Measurements from ENCODE around the gene JMJD7.

JMJD7 gene

DNA sequence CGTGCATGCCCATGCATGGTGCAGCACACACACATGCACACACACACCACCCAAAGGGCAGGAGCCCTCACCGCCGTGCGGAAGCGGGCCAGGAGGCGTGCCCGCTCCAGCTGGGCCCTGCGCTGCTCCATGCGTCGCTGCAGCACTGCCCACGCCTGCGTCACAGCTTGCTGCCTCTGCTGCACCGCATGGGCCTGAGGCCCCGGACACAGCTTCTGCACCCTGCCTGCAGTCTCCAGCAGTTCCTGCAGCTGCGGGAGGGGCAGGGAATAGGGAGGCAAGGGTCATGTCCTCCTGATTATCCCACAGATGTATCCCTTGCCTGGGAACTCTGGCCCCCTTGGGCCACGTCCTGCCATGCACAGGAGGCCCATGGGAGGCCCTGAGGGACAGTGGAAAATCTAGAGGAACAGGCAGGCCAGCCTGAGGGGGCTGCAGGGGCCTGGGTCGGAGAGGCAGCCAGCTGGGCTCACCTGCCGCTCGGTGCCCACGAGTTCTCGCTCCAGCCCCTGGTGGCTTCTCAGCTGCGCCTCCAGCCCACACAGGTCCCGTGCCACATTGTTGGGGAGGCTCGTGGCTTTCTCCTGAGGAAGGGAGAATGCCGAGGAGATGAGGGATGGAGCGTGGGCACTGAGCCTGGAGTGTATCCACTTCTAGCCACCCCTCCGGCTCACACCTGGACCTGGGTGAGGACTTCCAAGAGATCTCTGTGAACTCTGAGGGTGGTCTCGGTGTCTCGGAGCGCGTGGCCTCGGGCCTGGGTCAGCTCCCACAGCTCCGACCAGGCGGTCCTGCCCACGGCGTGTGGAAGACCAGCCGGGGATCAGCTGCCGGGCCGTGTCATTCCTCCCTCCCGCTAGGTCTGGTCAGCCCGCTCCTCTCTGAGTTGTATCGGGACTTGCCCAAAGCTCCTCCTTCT lies 42.1 kb downstream of the JMJD7 start:
- DNase-seq, result no peak

DNA sequence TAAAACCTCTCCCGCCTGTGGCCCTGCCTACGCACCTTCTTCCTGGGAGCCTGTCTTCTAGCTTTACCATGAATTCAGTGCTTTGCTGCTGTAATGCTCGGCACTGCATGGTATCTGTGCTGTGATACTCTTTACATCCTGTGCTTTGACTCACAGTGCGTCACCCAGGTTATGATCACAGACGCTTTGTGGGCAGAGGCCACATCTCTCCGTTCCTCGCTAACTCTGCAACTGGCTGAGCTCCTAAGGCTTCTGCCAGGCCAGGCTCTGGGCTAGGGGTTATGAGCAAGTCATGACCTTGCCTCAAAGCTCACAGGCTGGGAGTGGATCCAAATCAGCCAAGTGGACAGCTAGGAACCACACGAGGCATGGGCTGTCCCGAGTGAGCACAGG lies 42.8 kb downstream of the JMJD7 start:
- DNase-seq, result no peak

DNA sequence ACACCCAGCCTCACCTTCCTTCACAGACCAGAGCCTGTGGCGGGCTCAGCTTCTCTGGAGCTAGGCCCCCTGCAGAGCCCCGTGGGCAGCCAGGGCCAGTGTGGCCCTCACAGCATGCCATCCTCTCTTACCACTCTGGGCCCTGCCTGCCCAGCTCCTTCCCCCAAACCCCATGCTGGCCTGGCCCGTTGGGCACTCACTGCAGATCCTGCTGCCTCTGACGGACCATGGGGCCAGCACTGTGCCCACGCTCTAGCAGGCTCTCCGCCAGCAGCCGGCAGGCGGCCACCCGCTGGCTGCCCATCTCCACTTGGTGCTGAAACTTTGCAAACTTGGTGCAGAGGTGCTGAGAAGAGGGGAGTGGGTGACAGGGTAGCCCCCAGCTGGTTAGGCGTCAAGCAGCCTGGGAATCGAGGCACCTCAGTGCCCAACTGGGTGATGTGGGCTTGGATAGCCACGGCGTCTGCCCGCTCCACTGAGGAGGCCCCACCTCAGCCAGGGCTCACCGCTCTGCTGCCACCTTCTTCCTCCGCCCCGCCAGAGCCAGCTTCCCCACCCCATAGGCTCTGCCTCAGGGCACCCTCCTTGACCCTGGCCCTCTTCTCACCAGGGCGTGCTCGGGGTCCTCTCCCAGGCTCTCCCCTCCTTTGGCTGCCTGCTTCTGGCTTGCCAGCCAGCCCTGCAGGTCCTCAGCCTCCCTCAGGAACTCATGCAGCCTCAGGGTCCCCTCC lies 43.4 kb downstream of the JMJD7 start:
- DNase-seq, result no peak

DNA sequence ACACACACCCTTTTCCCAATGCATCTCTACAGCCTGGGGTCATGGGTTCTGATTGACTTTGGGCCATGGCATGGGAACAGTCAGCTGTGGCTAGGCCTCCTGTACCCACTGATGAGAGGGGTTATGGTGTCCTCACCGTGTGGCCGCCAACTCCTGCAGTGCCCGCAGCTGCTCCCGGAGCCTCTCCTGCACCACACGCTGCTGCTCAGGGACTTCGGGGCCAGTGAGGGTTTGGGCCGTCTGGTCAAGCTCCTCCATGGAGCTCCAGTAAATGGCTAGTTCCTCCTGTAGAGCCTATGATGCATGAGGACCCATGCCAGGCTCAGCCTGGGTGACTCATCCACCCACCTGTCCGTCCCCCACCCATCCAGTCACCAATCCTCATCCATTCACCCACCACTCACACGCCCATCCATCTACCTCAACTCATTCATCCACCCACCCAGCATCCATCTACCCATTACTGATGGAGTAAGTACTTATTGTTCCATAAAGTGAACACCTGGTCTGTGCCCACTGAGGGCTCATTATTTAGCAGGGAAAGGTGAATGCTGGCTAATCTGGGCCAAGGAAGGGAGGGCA lies 44.4 kb downstream of the JMJD7 start:
- no peak for DNase-seq

DNA sequence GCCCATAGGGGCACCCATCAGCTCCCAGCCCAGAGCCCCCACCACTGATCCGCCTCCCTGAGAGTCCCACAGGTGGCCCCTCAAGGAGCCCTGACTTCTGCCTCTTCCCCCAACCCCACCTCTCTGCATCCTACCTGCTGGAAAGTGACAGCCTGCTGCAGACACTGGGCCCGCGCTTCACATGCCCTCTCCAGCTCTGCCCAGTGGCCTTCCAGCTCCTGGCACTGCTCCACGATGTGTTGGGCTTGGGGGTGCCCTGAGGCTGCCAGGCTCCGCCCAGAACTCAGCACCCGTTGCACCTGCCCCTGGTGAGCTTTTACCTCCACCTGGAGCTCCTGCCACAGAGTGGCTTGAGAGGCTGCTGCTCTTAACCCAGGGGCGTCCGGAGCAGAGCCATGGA lies 45.8 kb downstream of the JMJD7 start:
- no peak for DNase-seq

DNA sequence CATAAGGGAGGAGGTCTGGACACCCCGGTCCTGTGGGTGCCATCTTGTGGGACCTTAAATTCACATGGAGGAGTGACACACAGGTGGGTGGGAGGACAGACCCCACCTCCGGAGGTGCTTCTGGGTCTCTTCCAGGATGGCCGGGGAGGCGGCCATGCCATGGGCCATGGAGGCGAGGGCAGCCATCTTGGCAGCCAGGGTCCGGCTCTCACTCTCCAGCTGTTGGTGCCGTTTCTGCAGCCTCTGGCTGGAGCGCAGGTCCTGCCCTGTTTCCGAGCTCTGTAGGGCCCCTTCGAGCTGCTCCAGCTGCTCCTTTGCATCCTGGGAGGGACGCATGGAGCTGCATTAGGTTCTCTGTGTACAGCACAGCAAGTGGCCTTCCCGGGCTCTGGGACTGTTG lies 46.8 kb downstream of the JMJD7 start:
- DNase-seq, result no peak

DNA sequence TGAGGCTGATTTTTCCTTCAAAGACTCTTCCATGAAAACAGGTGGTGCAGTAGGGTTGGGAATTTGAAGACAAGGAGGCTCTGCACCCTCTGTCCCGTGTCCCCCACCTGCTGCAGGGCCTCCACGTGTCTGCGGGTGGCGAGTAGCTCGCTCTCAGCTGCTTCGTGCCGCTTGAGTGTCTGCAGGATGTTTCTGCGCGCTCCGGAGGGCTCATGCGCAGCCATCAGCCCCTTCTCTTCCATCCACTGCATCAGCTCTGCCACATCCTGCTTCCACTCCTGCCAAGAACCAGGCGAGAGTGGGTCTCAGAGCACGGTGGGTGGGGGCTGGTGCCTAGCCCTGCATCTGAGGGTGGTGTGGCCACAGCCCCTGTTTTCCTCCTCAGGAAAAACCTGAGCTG lies 48.1 kb downstream of the JMJD7 start:
- DNase-seq, result no peak

DNA sequence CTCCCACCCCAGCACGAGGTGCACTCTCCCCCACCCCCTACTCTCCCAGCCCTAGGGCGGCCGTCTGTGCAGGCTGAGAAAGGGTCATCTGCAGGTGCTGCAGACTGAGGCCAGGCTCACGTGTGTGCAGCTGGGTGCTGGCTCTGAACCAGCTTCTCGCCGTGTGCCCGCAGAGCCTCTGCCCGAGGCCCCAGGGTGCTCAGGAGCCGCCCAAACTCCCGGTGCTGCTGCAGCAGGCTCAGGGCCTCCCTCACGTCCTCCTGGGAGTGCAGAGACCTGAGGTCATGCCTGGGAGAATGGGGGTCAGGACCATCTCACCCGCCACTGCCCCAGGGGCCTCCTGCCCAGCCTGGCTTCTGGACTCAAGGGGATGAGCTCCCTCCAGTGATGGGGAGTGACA lies 48.8 kb downstream of the JMJD7 start:
- DNase-seq, result no peak

DNA sequence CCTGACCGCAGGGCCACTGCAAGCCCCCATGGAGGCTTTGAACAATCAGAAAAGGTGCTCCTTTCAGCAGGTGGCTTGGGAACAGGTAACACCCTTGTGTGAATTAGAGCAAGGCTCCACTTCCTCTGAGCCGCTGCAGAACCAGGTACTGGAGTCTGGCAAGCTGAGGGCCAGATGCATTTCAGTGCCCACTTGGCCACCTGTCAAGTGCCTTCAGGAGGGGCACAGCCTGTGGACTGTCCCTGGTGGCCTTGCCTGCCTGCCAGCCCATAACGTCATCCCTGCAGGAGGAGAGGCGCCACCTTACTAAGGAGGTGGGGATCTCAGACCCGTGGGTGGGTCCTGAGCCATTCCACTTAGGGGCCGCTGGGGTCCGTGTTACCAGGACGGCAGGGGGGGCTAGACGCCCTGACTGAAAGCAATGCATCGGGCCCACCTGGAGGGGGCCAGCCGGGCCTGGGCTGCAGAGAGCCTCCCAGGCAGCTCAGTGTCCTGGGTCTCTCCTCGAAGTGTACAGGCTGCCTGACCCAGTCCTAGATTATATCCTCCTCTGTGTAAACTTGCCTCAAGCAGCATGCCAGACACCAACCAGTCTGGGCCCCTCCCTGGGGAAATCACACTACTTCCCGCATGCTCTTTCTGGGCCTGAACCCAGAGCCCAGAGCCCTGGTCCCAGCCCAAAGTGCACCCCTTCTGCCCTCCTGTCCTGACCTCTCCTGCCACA lies 49.9 kb downstream of the JMJD7 start:
- DNase-seq, result no peak

DNA sequence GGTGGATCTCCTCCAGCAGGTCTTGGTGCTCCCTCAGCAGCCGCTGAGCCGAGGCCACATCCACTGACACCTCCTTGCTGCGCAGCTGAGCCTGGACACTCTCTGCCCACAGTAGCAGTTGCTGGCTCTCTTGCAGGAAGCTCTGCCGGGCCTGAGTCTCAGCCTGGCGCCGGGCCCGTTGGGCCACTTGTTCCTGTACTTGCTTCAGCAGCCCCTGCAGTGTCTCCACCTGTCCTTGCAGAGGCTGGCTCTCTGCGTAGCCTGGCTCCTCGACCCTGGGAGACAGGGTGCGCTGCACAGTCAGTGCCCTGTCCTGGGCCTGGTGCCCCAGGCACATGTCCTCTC lies 50.4 kb downstream of the JMJD7 start:
- no peak for DNase-seq

DNA sequence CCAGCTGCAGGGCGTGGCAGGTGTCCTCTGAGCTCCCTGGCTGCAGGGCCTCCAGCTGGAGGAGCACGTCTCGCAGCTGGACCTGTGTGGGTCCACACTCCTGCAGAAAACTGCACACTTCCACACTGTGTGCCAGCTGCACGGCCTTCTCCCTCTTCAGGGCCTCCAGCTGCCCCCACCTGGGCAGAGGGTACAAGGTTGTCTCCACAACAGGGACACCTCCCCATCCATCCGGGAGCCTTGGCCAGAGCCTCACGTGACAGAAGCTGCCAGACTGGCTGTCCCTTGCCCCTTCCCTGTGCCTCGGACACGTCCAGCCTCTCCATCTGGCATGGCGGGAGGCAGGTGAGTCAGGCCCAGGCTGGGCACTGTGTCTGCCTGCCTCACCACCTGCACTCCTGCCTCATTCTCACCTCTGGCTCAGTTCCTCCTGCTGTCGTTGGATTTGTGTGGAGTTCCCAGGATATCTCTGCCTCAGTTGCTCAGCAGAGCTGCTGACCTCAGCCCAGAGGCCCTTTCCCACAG lies 51.5 kb downstream of the JMJD7 start:
- no peak for DNase-seq

DNA sequence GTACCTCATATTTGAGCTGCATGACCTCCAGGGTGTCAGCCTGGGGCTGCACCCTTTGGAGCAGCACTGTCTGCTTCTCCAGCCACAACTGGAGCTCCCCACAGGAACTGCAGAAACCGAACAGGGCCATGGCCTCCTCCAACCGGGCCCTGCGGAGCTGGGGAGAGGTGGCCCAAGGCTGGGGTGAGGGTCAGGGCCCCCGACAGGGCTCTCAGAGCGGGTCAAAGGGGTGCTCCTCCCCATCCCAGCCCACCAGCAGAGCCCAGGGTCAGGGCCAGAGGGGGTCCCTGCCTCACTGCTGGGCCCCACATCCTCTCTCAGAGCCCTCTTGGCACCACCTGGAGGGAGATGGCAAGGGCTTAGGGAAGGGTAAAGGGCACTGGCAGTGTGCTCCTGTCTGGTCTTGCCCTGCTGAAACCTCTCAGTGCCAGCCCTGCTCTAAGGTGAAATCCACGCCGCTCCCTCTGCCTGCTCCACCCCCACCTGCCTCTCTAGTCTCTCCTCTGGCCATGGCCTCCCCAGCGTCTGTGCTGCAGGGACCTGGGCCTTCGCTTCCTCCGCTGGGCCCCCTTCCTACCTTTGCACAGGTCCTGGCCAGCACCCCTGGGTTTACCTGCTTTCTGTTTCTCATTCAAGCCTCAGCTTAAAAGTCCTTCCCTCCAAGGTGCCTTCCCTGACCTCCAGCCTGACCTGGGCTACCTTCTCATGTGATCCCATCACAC lies 52.4 kb downstream of the JMJD7 start:
- DNase-seq, result no peak

DNA sequence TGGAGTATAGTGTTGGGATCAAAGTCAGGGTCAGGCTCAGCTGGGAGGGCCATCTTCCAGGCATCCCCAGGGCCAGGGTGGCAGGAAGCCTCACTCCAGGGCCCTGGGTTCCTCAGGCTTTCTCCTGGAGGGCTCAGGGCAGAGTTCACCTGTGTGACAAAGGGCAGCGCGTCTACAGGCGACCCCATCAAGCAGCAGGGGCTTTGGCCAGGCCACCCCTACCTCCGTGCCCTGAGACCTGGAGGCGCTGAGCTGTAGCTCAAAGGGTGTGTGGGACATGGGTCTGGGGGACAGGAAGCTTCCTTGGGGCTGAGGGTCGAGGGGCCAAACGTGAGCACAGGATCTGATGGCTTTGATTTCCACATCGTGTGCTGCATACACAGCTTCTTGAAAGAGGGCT lies 53.2 kb downstream of the JMJD7 start:
- no peak for DNase-seq

DNA sequence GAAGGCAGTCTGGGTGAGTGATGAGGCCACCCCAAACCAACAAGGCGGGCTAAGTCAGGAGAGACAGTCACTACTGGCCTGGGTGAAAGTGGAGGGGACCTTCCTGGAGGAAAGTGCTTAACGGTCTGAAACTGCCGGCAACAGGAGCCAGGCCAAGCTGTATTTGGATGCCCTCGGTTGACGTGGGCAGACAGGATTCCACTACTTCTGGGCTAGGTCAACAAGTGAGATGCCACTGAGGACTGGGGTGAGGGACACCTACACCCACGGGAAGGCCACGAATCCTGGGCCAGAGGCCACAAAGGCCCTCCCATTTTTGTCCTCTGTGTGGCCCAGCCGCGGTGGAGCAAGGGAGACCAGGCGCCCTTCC lies 53.6 kb downstream of the JMJD7 start:
- DNase-seq, result no peak

DNA sequence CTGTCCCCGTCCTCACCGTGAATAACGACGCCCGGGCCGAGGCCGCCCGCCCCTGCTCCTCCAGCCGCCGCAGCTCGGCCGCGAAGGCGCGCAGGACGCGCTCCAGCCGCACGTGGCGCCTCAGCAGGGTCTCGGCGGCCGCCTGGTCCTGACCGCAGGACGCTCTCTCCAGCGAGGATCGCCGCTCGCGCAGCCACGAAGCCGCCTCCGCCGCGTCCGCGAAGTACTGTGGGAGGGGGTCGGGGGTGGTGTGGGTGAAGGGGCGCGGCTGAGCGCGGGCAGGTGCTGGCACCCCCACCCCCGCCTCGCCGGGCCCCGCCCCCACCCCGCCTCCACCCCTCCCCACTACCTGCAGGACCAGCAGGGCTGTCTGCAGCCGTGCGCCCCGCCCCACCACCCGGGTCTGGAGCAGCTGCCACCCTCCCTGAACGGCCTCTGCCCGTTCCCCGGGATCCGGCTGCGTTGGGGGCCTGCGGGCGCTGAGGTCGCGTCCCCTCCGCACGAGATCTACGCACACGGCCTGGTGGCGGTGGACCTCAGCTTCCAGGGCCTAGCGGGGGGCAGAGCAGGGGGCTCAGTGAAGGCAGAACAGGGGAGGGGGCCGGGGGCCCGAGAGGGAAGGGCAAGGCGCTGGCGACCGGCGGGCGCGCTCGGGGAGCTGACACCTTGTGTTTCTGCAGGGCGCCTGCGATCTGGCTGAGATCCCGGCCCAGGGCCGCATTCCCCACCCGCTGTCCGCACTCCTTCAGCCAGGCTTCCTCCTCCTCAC lies 54.2 kb downstream of the JMJD7 start:
- no peak for DNase-seq

DNA sequence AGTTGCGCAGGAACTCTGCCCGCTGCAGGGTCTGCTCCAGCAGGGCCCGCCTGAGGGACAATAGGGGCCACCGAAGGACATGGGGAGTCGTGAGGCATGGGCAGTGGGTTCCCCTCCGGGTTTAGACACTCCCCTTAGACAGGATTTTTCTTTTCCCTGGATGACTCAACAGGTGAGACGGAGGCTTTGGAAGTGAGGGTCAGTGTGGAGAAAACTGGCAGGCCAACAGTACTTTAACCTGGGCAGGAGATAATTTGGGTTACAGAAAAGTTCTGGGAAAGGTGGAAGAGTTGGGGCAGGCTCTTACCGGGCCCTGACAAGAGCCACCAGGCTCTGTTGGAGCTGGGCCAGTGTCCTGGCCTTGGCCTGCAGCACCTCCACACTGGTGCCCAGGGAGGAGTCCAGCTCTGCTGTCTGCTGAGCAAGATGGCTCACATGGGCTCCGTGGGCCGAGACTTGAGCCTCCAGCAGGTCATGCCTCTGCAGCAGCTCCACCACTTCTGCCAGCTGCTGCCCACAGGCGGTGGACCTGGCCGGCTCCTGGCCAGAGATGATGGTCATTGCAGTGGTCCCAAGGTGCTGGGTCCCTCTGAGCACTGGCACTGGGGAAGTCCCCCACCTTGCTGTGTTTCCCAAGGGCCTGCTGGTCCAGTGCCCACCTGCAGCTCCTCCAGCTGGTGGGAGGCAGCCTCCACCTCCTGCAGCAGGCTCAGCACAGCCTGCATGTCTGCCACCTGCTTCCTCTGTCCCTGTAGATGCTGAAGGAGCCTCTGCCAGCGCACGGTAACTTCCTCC lies 55.0 kb downstream of the JMJD7 start:
- DNase-seq, result no peak

DNA sequence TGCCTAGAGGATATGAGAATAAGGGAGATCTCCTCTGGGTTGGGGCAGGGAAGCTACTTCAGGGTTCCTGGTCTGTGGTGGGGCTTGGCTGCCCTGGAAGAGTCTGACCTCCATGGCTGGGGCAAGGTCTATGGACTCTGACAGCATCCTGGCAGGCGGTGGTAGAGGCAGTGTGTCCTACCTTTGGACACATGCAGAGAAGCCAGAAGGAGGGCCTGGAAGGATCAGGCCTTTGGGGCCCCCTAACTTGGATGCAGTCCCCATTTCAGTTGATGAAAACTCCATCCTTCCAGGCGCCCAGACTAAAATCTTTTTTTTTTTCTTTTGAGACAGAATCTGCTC lies 55.6 kb downstream of the JMJD7 start:
- DNase-seq, result no peak

DNA sequence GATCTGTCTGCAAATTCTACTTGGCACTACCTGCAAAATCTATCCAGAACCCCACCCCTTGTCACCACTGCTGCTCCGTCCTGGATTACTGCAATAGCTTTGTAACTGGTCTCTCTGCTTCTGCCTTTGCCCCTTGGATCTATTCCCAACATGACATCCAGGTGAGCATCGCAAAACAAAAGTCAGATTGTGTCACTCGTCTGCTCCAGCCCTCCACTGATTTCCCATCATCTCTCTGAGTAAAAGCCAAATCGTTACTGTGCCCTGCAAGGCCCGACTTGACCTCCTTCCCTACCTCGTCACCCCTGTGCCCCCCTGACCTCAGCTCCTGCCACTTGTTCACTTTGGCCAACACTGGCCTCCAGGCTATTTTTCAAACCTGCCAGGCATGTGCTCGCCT lies 56.6 kb downstream of the JMJD7 start:
- DNase-seq, result no peak

DNA sequence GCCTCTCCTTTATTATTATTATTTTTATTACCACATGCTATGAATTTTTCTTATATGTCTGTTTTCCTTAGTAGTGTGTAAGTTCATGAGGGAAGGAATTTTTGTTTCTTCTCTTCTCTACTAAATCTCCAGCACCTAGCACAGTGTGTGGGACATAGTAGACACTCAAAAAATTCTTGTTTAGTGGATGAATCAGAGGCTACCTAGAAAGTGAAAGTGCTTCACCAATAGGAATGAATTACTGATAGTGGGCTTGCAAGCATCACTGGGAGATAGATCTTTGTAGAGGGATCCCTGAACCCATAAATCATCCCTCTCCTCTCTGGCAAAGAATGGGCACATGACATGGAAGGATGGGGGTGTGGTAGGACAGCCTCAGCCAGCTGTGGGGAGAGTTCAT lies 57.4 kb downstream of the JMJD7 start:
- DNase-seq, result no peak

DNA sequence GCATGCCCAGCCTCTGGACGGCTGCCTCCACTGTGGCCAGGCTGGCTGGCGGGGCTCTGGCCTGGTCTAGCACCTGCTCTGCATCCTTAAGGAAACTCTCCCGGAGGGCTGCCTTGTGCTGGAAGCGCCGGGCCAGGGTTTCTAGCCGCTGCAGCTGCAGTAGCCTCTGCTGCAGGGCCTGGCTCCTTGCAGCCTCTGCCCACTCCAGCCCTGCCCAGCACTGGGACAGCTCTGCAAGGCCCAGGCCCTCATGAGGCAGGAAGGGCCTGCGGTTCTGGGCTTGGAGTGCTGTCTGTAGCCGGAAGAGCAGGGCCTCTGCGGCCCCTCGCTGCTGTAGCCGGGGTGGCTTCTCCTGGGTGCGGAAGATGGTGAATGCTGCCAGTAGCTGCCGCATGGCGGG lies 57.9 kb downstream of the JMJD7 start:
- DNase-seq, result no peak

DNA sequence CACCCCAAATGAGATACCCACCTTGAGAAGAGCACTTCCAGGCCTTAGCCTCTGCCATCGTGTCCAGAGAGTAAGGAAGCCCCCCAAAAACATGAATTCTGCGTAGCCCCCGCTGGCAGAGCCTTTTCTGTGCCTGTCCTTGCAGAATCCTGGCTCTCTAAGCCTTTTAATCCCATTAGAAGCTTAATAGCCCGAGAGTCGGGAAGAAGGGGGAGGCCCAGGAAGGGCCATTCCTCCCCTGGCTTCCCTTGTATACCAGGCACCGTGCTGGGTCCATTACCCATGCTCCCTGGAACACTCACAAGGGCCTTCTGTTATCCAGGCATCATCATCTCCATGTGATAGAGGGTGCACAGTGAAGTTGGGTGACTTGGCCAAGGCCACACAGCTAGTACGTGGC lies 58.8 kb downstream of the JMJD7 start:
- DNase-seq, result no peak

Measured in NCI-H1930 (cell line).